ENCODE data around the gene DIP2B.

The DIP2B gene

DNA sequence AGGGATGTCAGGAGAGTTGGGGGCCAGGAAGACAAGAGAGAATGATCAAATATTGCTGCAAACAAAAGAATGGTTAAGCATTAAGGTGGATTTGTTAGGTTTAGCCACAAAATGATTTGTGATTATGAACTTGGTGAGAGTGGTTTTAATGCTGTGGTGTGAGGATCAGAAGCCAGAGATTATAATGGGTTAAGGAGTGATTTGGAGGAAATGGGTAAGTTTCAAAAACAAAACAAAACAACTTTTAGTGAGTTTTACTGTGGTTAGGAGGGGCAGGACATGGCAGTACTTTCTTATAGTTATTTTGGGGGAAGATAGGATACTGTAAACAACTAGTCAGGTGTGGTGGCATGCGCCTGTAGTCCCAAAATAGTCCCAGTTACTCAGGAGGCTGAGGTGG is 24.0 kb downstream of the DIP2B start:
- TF ChIP-seq, protein P1, sequence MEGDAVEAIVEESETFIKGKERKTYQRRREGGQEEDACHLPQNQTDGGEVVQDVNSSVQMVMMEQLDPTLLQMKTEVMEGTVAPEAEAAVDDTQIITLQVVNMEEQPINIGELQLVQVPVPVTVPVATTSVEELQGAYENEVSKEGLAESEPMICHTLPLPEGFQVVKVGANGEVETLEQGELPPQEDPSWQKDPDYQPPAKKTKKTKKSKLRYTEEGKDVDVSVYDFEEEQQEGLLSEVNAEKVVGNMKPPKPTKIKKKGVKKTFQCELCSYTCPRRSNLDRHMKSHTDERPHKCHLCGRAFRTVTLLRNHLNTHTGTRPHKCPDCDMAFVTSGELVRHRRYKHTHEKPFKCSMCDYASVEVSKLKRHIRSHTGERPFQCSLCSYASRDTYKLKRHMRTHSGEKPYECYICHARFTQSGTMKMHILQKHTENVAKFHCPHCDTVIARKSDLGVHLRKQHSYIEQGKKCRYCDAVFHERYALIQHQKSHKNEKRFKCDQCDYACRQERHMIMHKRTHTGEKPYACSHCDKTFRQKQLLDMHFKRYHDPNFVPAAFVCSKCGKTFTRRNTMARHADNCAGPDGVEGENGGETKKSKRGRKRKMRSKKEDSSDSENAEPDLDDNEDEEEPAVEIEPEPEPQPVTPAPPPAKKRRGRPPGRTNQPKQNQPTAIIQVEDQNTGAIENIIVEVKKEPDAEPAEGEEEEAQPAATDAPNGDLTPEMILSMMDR (IDR thresholded peaks at IDR 0.05; ENCODE audit: control insufficient read depth, extremely low read depth, insufficient read depth) = no peak

DNA sequence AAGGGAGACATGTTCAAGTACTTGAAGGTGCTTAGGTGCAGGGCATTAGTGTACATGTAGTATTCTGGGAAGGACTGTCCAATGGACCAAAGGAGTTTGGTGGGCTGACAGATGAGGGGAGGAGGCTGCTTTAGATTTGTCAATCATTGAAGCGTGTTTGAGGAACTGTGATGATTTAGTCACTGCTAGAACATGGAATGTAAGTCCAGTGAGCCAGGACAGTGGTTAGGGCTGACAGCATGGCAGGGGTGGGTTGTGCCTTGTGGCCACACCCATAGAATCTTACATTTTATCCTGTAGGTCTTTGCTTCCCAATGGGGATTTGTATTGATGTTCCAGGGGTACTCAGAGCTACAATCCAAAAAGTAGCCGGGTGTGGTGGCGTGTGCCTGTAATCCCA is 24.6 kb downstream of the DIP2B start:
- no peak for DNase-seq (ENCODE audit: low read depth)
- no peak overlapping the region for H3K4me3 ChIP-seq (ENCODE audit: low read depth, low read length)
- TF ChIP-seq, protein P1 (IDR thresholded peaks at IDR 0.05; ENCODE audit: control insufficient read depth, extremely low read depth, insufficient read depth) = no peak

More for the DNA sequence above, 24.0 kb downstream of the DIP2B start:
- no peak for DNase-seq (ENCODE audit: low read depth)
- no peak overlapping the region for H3K4me3 ChIP-seq (ENCODE audit: low read depth, low read length)

DNA sequence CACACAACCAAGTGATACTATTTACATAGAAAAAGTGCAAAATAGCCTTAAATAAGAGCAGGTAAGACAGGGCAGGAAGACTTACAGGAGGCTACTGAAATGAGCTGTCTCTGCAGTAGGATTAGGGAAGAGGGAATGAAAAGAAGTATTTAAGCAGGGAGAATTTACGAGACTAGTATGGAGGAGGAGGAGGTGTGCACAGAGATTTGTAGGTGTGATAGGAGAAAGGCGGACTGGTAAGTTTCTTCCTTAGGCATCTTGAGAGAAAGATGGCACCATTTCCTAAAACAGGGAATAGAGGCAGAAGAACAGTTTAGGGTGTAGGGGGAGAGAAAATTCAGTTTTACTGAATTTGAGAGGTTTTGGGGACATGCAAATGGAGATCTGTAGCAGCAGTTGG is 25.7 kb downstream of the DIP2B start:
- TF ChIP-seq, protein P1 (IDR thresholded peaks at IDR 0.05; ENCODE audit: control insufficient read depth, extremely low read depth, insufficient read depth) = no peak
- peak; percentile 48 for DNase-seq (ENCODE audit: low read depth)
- H3K4me3 ChIP-seq (ENCODE audit: low read depth, low read length) = no peak overlapping the region

DNA sequence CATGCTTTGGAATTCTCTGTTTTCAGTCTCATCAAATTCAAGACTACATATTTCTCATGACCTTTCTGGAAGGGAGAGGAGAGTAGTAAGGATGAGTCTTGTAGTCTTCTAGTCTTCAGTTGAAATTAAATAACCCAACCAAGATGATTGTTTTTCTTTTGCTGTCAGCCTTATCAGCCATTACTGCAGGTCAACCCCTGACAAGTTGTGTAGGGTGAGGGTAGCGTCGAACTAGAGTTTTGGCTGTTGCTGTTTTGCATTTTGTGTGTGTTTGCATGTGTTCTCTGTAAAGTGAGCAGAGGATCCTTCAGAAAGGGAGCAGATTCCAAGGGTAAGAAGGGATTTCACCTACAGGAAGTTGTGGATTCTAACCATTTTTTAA is 28.4 kb downstream of the DIP2B start:
- H3K4me3 ChIP-seq (ENCODE audit: low read depth, low read length) = no peak overlapping the region
- DNase-seq (ENCODE audit: low read depth) = no peak
- TF ChIP-seq, protein P1 (IDR thresholded peaks at IDR 0.05; ENCODE audit: control insufficient read depth, extremely low read depth, insufficient read depth) = no peak

DNA sequence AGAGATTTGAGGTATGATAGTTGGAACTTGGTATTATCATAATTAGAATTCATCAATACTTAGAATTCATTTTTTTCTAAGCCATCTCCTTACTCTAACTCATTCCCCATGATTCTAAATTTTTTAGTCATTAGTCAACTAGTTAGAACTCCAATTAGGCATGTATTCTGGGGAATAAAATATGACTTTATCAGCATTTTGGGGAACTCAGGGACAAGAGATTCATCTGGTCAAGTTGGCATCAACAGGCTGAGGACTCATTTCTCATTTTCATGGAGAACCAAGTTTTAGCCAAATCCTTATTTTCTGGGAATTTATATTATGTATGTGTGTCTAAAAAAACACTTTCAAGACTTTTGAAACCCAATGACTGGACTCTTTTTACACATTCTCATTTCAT is 29.2 kb downstream of the DIP2B start:
- TF ChIP-seq, protein P1 (IDR thresholded peaks at IDR 0.05; ENCODE audit: control insufficient read depth, extremely low read depth, insufficient read depth) = no peak
- DNase-seq (ENCODE audit: low read depth) = no peak
- H3K4me3 ChIP-seq (ENCODE audit: low read depth, low read length) = no peak overlapping the region

DNA sequence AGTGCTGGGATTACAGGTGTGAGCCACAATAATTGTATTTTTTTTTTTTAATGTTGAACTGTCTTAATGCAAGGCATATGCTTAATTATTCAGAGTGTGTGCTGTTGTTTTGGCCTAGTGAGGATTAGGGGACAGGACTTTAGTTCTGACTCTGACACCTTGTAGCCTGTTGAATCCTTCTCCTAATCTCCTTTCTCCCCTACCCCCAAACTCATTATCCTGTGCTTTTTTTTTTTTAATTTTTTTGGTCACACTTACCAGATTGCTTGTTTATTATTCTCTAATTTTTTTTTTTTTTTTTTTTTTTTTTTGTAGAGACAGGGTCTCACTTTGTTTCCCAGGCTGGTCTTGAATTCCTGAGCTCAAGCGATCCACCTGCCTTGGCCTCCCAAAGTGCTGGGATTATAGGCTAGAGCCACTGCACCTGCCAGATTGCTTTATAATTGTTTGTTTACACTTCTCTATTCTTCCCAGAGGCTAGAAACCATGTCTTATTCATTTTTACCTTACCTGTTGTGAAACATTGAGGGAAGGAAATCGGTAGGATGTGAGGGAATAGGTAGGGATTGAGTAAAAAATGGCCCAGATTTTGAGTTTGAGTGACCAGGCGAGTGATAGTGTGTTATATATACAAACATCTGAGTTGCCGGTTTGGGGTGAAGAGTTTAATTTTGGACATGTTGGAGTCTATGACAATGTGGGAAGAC is 32.2 kb downstream of the DIP2B start:
- no peak overlapping the region for H3K4me3 ChIP-seq (ENCODE audit: low read depth, low read length)
- no peak for DNase-seq (ENCODE audit: low read depth)
- TF ChIP-seq, protein P1 (IDR thresholded peaks at IDR 0.05; ENCODE audit: control insufficient read depth, extremely low read depth, insufficient read depth) = no peak

DNA sequence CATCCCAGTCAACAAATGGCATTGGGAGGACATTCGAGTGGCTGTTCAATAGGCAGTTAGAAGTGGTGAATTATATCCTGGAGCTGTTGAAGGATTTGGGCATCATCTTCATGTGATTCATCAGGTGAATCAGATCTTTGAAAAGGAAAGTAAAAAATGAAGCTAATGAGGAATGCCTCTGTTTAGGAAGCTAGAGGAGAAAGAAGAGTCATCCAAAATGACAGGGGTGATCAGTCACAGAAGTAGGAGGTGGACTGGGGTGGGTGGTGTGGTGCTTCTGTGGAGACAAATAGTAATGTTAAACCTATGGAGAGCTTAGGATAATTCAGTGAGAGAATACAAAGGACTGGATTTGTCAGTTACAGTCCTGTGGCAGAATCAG is 32.7 kb downstream of the DIP2B start:
- no peak overlapping the region for H3K4me3 ChIP-seq (ENCODE audit: low read depth, low read length)
- TF ChIP-seq, protein P1 (IDR thresholded peaks at IDR 0.05; ENCODE audit: control insufficient read depth, extremely low read depth, insufficient read depth) = no peak
- DNase-seq (ENCODE audit: low read depth) = no peak
